ENCODE results near the gene CD63.
A peak's percentile ranks its signal among the peaks of the same experiment; 100 is the strongest.

DNA sequence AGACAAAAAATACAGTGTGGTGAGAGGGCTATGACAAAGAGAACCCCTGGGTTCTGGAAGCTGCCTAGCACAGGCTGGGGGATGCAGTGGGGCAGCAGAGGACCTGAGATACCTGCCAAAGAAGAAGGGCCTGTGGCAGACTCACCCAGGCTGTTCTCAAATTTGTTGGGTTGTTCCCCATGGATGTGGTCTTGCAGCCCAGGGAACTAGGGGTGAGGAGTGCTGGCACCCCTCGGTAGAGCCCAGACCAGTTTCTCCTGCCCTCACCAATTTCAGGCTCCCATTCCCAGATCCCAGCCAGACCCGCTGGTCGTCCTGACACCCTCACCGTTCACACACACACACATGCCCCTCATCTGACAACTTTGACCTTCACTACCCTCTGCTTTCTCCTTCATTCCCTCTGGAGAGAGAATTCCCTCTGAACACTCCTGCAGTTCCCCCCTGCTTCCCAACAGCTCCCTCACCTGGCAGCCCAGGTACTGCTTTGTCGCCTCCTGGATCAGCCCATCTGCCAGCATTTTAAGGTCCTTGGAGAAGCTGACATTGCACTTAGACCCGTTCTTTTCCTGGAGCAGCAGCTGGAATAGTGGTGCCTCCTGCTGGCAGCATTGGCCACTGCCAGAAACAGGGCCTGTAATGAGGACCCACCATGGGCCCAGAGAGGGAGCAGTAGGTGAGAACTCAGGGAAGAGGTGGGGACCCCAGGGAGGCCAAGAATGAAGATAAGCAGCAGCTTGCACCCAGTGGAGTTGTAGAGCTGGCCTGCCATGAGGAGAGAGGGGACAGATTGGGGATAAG, 8.2 kb upstream of the CD63 start:
- TF ChIP-seq CTCF (IDR thresholded peaks at IDR 0.05) = peak; percentile 56 to 87 (median 80)
- no peak for TF ChIP-seq POLR2A (IDR thresholded peaks at IDR 0.05)
